ENCODE measurements around the gene PHLPP1.

DNA sequence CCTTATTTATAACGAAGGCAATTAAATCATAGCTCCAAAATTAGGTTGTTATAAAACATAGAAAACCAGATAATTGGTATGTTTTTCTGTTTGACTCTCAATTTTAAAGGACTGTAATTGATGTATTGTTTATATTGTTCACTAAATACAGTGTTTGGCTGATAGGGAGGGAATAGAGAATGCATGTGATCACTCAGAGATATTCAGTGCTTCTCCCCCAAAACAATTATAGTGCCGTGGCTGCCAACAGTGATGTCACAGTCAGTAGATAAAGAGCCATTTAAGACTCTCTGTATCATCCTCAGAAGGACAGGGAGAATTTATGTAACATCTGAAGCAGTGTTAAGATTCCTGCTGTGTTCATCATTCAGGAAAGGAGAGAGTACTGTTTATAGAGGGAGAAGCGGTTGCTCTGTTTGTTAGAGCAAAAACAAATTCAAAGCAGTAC is 69.6 kb downstream of the PHLPP1 start:
- TF ChIP-seq, protein P1, sequence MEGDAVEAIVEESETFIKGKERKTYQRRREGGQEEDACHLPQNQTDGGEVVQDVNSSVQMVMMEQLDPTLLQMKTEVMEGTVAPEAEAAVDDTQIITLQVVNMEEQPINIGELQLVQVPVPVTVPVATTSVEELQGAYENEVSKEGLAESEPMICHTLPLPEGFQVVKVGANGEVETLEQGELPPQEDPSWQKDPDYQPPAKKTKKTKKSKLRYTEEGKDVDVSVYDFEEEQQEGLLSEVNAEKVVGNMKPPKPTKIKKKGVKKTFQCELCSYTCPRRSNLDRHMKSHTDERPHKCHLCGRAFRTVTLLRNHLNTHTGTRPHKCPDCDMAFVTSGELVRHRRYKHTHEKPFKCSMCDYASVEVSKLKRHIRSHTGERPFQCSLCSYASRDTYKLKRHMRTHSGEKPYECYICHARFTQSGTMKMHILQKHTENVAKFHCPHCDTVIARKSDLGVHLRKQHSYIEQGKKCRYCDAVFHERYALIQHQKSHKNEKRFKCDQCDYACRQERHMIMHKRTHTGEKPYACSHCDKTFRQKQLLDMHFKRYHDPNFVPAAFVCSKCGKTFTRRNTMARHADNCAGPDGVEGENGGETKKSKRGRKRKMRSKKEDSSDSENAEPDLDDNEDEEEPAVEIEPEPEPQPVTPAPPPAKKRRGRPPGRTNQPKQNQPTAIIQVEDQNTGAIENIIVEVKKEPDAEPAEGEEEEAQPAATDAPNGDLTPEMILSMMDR (IDR thresholded peaks at IDR 0.05), result no peak
- TF ChIP-seq POLR2A (IDR thresholded peaks at IDR 0.05), result no peak
